ENCODE results near the gene DDAH1.

The DDAH1 gene

DNA sequence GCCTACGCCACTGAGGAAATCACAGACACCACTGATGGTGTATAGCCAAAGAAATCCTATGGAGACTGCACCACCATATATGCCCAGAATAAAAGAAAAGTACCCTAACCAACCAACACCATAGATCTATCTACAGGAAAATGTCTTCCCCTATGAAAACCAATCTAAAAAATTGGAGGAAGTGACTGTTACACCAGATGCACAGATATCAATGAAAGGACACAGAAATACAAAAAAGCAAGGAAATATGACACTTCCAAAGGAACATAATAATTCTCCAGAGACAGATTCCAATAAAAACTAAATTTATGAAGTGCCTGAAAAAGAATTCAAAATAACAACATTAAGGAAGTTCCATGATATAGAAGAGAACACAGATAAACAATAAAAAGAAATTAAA, 131.8 kb downstream of the DDAH1 start:
- H3K36me3 ChIP-seq (ENCODE audit: low read length): no peaks in the 10 kb centered on the region
- no peaks in the 10 kb centered on the region for H3K9me2 ChIP-seq (replicated peaks; ENCODE audit: insufficient read depth, low read length)
- H3K79me2 ChIP-seq (ENCODE audit: insufficient read depth, low read length): no peaks in the 10 kb centered on the region
- H3K4me2 ChIP-seq (ENCODE audit: low read depth, low read length, poor library complexity, severe bottlenecking): no peak overlapping the region
- H3F3A ChIP-seq (ENCODE audit: insufficient read depth): no peaks in the 10 kb centered on the region
- H2AFZ ChIP-seq (ENCODE audit: low read depth, low read length, severe bottlenecking): no peak overlapping the region
- H3K27me3 ChIP-seq (ENCODE audit: low read length): no peaks in the 10 kb centered on the region
- no peak overlapping the region for H3K4me3 ChIP-seq (ENCODE audit: insufficient read depth, low read length, poor library complexity, severe bottlenecking)
- TF ChIP-seq, protein P1, sequence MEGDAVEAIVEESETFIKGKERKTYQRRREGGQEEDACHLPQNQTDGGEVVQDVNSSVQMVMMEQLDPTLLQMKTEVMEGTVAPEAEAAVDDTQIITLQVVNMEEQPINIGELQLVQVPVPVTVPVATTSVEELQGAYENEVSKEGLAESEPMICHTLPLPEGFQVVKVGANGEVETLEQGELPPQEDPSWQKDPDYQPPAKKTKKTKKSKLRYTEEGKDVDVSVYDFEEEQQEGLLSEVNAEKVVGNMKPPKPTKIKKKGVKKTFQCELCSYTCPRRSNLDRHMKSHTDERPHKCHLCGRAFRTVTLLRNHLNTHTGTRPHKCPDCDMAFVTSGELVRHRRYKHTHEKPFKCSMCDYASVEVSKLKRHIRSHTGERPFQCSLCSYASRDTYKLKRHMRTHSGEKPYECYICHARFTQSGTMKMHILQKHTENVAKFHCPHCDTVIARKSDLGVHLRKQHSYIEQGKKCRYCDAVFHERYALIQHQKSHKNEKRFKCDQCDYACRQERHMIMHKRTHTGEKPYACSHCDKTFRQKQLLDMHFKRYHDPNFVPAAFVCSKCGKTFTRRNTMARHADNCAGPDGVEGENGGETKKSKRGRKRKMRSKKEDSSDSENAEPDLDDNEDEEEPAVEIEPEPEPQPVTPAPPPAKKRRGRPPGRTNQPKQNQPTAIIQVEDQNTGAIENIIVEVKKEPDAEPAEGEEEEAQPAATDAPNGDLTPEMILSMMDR (IDR thresholded peaks at IDR 0.05; ENCODE audit: insufficient read depth, low read length, poor library complexity, severe bottlenecking): no peak
- TF ChIP-seq EZH2phosphoT487 (conservative IDR thresholded peaks at IDR 0.05; ENCODE audit: low read length): no peak
- H3K27ac ChIP-seq (ENCODE audit: low read depth, low read length): no peak overlapping the region
- no peak overlapping the region for H3K9ac ChIP-seq (ENCODE audit: low read length)
- H3K9me3 ChIP-seq (ENCODE audit: insufficient read depth, low read length): no peaks in the 10 kb centered on the region
- no peaks in the 10 kb centered on the region for H4K20me1 ChIP-seq (ENCODE audit: low read depth, low read length)

DNA sequence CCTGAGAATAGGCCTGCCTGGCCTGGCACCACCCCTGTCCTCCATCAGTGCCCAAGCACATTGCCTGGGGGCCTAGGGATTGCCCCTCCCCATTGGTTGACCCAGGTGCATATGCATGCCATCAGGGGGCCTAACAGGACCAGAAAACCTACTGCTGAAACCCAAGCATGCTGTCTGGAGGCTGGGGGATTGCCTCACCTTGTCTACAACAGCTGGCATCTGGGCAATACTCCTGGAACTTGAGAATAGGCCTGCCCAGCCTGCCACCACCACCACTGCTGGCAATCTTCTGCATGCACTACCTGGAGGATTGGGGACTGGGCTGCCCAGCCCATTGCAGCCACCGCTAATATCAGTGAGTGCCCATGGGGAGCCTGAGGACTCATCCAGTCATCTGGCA, 132.4 kb downstream of the DDAH1 start:
- no peaks in the 10 kb centered on the region for H3F3A ChIP-seq (ENCODE audit: insufficient read depth)
- H3K79me2 ChIP-seq (ENCODE audit: insufficient read depth, low read length): no peaks in the 10 kb centered on the region

DNA sequence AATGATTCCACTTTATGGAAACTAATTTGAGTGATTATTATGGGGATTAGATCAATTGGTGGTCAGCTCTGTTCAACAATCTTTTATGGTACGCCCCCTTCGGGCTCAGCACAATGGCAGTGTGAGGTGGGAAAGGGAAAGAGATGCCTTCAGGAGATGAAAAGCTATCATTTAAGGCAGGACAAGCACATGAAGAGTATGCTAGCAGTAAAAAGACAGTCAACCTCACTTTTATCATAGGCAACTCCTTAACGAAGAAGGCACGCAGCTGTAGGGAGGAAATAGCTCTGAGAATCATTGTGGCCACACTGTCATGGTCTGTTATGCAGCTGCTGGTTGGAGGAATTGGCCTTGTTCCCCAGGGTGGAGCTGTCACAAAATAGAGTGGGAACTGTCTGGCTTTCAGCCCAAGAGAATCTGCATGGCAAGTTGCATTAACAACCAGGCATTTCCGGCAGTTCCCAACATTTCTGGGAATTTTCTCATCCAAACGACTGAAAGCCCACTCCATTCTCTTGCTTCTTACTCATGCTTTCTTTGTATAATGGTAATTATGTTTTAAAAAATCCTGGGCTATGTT, 134.2 kb downstream of the DDAH1 start:
- H3K9me3 ChIP-seq (ENCODE audit: insufficient read depth, low read length): no peaks in the 10 kb centered on the region
- H3K4me2 ChIP-seq (ENCODE audit: low read depth, low read length, poor library complexity, severe bottlenecking): no peak overlapping the region
- H3F3A ChIP-seq (ENCODE audit: insufficient read depth): no peaks in the 10 kb centered on the region
- H3K27me3 ChIP-seq (ENCODE audit: low read length): no peaks in the 10 kb centered on the region
- H3K27ac ChIP-seq (ENCODE audit: low read depth, low read length): no peak overlapping the region
- H3K4me3 ChIP-seq (ENCODE audit: insufficient read depth, low read length, poor library complexity, severe bottlenecking): no peak overlapping the region
- H2AFZ ChIP-seq (ENCODE audit: low read depth, low read length, severe bottlenecking): no peak overlapping the region
- no peak overlapping the region for H3K9ac ChIP-seq (ENCODE audit: low read length)
- no peaks in the 10 kb centered on the region for H3K79me2 ChIP-seq (ENCODE audit: insufficient read depth, low read length)
- H4K20me1 ChIP-seq (ENCODE audit: low read depth, low read length): no peaks in the 10 kb centered on the region
- TF ChIP-seq EZH2phosphoT487 (conservative IDR thresholded peaks at IDR 0.05; ENCODE audit: low read length): no peak
- TF ChIP-seq, protein P1 (IDR thresholded peaks at IDR 0.05; ENCODE audit: insufficient read depth, low read length, poor library complexity, severe bottlenecking): no peak
- H3K9me2 ChIP-seq (replicated peaks; ENCODE audit: insufficient read depth, low read length): no peaks in the 10 kb centered on the region
- H3K36me3 ChIP-seq (ENCODE audit: low read length): no peaks in the 10 kb centered on the region

More for the DNA sequence above, 132.4 kb downstream of the DDAH1 start:
- no peaks in the 10 kb centered on the region for H3K36me3 ChIP-seq (ENCODE audit: low read length)
- no peak overlapping the region for H2AFZ ChIP-seq (ENCODE audit: low read depth, low read length, severe bottlenecking)
- no peaks in the 10 kb centered on the region for H3K27me3 ChIP-seq (ENCODE audit: low read length)
- H3K27ac ChIP-seq (ENCODE audit: low read depth, low read length): no peak overlapping the region
- no peak overlapping the region for H3K9ac ChIP-seq (ENCODE audit: low read length)
- H3K4me3 ChIP-seq (ENCODE audit: insufficient read depth, low read length, poor library complexity, severe bottlenecking): no peak overlapping the region
- H3K9me2 ChIP-seq (replicated peaks; ENCODE audit: insufficient read depth, low read length): no peaks in the 10 kb centered on the region
- TF ChIP-seq, protein P1 (IDR thresholded peaks at IDR 0.05; ENCODE audit: insufficient read depth, low read length, poor library complexity, severe bottlenecking): no peak
- no peak for TF ChIP-seq EZH2phosphoT487 (conservative IDR thresholded peaks at IDR 0.05; ENCODE audit: low read length)
- no peaks in the 10 kb centered on the region for H3K9me3 ChIP-seq (ENCODE audit: insufficient read depth, low read length)
- H3K4me2 ChIP-seq (ENCODE audit: low read depth, low read length, poor library complexity, severe bottlenecking): no peak overlapping the region
- H4K20me1 ChIP-seq (ENCODE audit: low read depth, low read length): no peaks in the 10 kb centered on the region

All from SU-DHL-6 (cell line).